Esophagus mucosa (tissue), 1 donor: ENCODE data around the gene ALDH1L2. TPM values are rescaled to one million over a fixed set of nuclear protein-coding genes. Genes with fewer than 3 reads are reported as not detected.
"Not testable (repeated sequence)": the region's sequence is repeated elsewhere in the genome, so short reads cannot be mapped to it uniquely, and the experiment has no call there.

Source experiments
- ATAC-seq: fragments of 200-7000 bp; cut with Tn5 transposase; one replicate; pipeline ENCODE4 v1.9.1; 2020
- total RNA-seq: library from RNA; stranded (reverse); gene quantifications from one replicate; pipeline ENCODE4 v1.2.4, GENCODE V29; 2023
- donor health status: DM: yes; HTN: yes; CAD: no.

ALDH1L2 gene
- total RNA-seq, 1 donor from 2014 or later = 6.0 TPM

DNA sequence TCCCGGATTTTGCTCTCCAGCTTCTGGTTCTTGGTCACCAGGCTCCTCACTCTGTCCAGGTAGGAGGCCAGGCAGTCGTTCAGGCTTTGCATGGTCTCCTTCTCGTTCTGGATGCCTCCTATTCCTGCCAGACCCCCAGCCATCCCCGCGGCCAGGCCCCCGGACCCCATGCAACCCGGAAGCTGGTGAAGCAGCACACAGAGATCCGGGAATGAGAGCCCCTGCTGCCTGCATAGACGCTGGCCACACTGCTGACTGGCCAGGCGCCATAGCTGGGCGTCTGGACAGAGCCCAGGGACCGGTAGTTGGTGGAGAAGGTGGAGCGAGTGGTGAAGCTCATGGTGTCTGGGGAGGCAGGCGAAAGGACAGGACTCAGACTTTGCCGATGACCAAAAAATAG is 106.6 kb downstream of the ALDH1L2 start:
- ATAC-seq = not testable (repeated sequence)

- ATAC-seq = no peak
Observed at GRCh38 chr12:104976703-104977102, 107.6 kb downstream of the ALDH1L2 start.

GRCh38 chr12:104975587-104976343 is 108.5 kb downstream of the ALDH1L2 start:
- no peak for ATAC-seq

DNA sequence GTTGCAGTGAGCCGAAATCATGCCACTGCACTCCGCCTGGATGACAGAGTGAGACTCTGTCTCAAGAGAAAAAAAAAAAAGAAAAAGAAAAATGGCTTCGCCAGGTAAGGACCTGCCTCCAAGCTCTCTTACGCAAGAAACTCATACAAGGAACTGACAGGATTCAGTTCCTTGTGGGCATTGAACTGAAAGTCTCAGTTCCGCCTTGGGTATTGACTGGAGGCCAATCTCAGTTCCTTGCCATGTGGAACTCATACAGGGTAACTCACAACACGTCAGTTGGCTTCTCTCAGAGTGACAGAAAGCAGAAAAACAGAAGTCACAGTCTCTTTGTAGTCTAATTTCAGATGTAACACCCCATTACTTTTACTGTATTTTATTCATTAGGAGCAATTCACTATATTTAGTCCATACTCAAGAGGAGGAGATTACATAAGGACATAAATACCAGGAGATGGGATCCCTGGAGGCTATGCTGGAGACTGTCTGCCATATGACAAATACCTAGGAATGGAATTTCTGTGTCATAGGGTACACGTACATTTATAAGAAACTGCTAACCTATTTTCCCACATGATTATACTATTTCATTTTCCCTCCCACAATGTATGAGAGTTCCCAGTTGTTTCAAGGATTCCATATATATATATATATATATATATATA is 109.5 kb downstream of the ALDH1L2 start:
- peak; percentile 96 for ATAC-seq

GRCh38 chr12:104973250-104973649 is 111.0 kb downstream of the ALDH1L2 start:
- ATAC-seq = no peak

GRCh38 chr12:104971306-104971705 is 113.0 kb downstream of the ALDH1L2 start:
- ATAC-seq = no peak

Other genes with a start within 250 kb of the ALDH1L2 start
- gene SLC41A2, start 126.2 kb downstream of the ALDH1L2 start, total RNA-seq = 1.3 TPM
- 16.0 TPM for gene NOPCHAP1, start 98.1 kb downstream of the ALDH1L2 start, total RNA-seq
- gene WASHC4, start 23.3 kb upstream of the ALDH1L2 start, total RNA-seq = 19.6 TPM
- gene APPL2, start 151.7 kb upstream of the ALDH1L2 start, total RNA-seq = 27.0 TPM
- gene C12orf75, start 246.2 kb upstream of the ALDH1L2 start, total RNA-seq = 49.7 TPM